ENCODE measurements around the gene C1orf116.

C1orf116 gene

GRCh38 chr1:206969090-206969489, 63.5 kb downstream of the C1orf116 start:
- in situ Hi-C loops (cut with MboI; ENCODE audit: low pct_unique_long_range_greater_than_20kb, low sequenced_read_pairs, unreplicated experiment): no loop called here
- no peak for TF ChIP-seq CTCF (IDR thresholded peaks at IDR 0.05; ENCODE audit: extremely low read depth, insufficient read depth, missing control alignments)
- DNase-seq (ENCODE audit: low spot score): no peak
